Suprapubic skin (tissue), 3 donors: ENCODE results near the gene HRH4.

Experiments used
- POLR2AphosphoS5 ChIP-seq, 3 donors: sonication (generic); formaldehyde crosslinking; IDR thresholded peaks; one replicate each; pipeline ENCODE4 v1.6.1; 2017; ENCODE audit warnings: antibody characterized with exemption in 3 of 3
- TF ChIP-seq, protein P1 (sequence below), 2 donors: fragments of 200-600 bp in 1 of 2; fragments of 450-650 bp in 1 of 2; sonication (generic) in 1 of 2; IDR thresholded peaks; one replicate each; pipeline ENCODE4 v1.5.1; 2016 to 2019; ENCODE audit warnings: antibody characterized with exemption in 2 of 2, mild to moderate bottlenecking in 1 of 2, moderate library complexity in 1 of 2

- TF ChIP-seq, protein P1, sequence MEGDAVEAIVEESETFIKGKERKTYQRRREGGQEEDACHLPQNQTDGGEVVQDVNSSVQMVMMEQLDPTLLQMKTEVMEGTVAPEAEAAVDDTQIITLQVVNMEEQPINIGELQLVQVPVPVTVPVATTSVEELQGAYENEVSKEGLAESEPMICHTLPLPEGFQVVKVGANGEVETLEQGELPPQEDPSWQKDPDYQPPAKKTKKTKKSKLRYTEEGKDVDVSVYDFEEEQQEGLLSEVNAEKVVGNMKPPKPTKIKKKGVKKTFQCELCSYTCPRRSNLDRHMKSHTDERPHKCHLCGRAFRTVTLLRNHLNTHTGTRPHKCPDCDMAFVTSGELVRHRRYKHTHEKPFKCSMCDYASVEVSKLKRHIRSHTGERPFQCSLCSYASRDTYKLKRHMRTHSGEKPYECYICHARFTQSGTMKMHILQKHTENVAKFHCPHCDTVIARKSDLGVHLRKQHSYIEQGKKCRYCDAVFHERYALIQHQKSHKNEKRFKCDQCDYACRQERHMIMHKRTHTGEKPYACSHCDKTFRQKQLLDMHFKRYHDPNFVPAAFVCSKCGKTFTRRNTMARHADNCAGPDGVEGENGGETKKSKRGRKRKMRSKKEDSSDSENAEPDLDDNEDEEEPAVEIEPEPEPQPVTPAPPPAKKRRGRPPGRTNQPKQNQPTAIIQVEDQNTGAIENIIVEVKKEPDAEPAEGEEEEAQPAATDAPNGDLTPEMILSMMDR (IDR thresholded peaks at IDR 0.05): no peak
- no peak for TF ChIP-seq POLR2AphosphoS5 (IDR thresholded peaks at IDR 0.05)
These were observed 14.0 kb downstream of the HRH4 start for GRCh38 chr18:24474406-24474805.
